ENCODE results near the gene NEGR1. TPM values are rescaled to one million over a fixed set of nuclear protein-coding genes. Genes with fewer than 3 reads are reported as not detected.

NEGR1 gene
- total and polyA plus RNA-seq, 9 of the 15 experiments (the other 6 are each of a cell fraction or from before 2014, with no cell fraction given): not detected

DNA sequence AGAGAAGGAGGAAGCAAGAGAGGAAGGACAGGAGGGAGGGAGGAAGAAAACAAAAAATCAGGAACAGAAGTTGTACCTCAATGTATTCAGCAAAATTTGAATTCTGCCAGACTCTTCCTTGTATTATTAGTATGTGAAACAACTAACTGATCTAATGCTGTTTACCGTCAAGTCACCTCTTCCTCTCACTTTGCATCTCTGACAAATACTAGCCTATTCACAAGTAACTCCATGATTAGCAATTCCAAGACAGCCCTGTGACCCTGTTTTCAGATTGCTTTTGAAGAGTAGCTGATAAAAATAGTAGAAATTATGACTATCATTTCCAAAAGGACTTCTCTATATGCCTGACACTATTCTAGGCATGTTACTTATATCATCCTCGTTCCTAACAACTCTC is 445.4 kb downstream of the NEGR1 start:
- Histone ChIP-seq H3K9me3 (replicated peaks; ENCODE audit: control insufficient read depth, insufficient read depth, low read depth, low read length) (no peaks in the 10 kb centered on the region), H3K4me1 (replicated peaks in 1 of 2; ENCODE audit: control insufficient read depth in 2 of 2, insufficient read depth in 2 of 2, low read length in 2 of 2) (no peaks in the 10 kb centered on the region), H3K4me2 (ENCODE audit: insufficient read depth, low read length) (no peak overlapping the region), H3K9ac (ENCODE audit: insufficient read depth in 1 of 2, low read depth in 2 of 2, low read length in 2 of 2) (no peak overlapping the region), H4K20me1 (replicated peaks; ENCODE audit: control insufficient read depth, insufficient read depth, low read length) (no peaks in the 10 kb centered on the region), H3K4me3 (no peak overlapping the region), H2AFZ (ENCODE audit: low read depth, low read length) (no peak overlapping the region), H3K36me3 (ENCODE audit: control insufficient read depth, insufficient read depth, low read length) (no peaks in the 10 kb centered on the region), H3K27me3 (ENCODE audit: control insufficient read depth in 2 of 2, insufficient read depth in 2 of 2, low read length in 2 of 2) (no peaks in the 10 kb centered on the region), H3K79me2 (ENCODE audit: control insufficient read depth, insufficient read depth, low read length) (no peaks in the 10 kb centered on the region), H3K9me1 (ENCODE audit: control insufficient read depth, insufficient read depth, low read length) (no peaks in the 10 kb centered on the region), H3K27ac (ENCODE audit: extremely low read depth, low read depth, low read length) (no peak overlapping the region)
- CTCF ChIA-PET (ENCODE audit: low intra/inter-chr PET ratio): no interaction called here
- POLR2A ChIA-PET: no interaction called here
- intact Hi-C loops (cut with micrococcal nuclease): no loop called here
- in situ Hi-C loops (cut with MboI): no loop called here
- DNase-seq (ENCODE audit: extremely low read depth in 1 of 4, low spot score in 3 of 4) (no peak), FAIRE-seq (no peak), ATAC-seq (no peak)
- WGBS (ENCODE audit: insufficient coverage, low coverage, missing lambda C conversion rate): 0% methylated on average over 2 of the region's 2 CpGs
- TF ChIP-seq ZNF408 (CRISPR knock-in tag; IDR thresholded peaks at IDR 0.05; ENCODE audit: low read depth) (no peak), NFATC3 (IDR thresholded peaks at IDR 0.05) (no peak), TBL1XR1 (IDR thresholded peaks at IDR 0.05; ENCODE audit: low read length in 2 of 2) (no peak), FOSL1 (tag; conservative IDR thresholded peaks at IDR 0.05) (no peak), FOXP1 (CRISPR knock-in tag; IDR thresholded peaks at IDR 0.05) (no peak), MAFF (IDR thresholded peaks at IDR 0.05; ENCODE audit: low read length) (no peak), CBX5 (IDR thresholded peaks at IDR 0.05; ENCODE audit: borderline replicate concordance, low read depth) (no peak), POLR2B (IDR thresholded peaks at IDR 0.05; ENCODE audit: low read depth, partially characterized antibody) (no peak), PHF20 (IDR thresholded peaks at IDR 0.05; ENCODE audit: partially characterized antibody) (no peak), FOXM1 (IDR thresholded peaks at IDR 0.05; ENCODE audit: low read depth) (no peak), FOXM1 (CRISPR knock-in tag; IDR thresholded peaks at IDR 0.05; ENCODE audit: low read depth) (no peak), SMAD1 (IDR thresholded peaks at IDR 0.05; ENCODE audit: low read depth, low read length, partially characterized antibody) (no peak), ZNF197 (CRISPR knock-in tag; IDR thresholded peaks at IDR 0.05; ENCODE audit: low read depth) (no peak), POLR2A (conservative IDR thresholded peaks at IDR 0.05) (no peak), POU5F1 (IDR thresholded peaks at IDR 0.05; ENCODE audit: borderline replicate concordance, low read depth, low read length, partially characterized antibody) (no peak), ZNF121 (CRISPR knock-in tag; conservative IDR thresholded peaks at IDR 0.05) (no peak), ATF7 (IDR thresholded peaks at IDR 0.05) (no peak), ZNF324 (CRISPR knock-in tag; IDR thresholded peaks at IDR 0.05) (no peak)
- TF ChIP-seq, protein P1, sequence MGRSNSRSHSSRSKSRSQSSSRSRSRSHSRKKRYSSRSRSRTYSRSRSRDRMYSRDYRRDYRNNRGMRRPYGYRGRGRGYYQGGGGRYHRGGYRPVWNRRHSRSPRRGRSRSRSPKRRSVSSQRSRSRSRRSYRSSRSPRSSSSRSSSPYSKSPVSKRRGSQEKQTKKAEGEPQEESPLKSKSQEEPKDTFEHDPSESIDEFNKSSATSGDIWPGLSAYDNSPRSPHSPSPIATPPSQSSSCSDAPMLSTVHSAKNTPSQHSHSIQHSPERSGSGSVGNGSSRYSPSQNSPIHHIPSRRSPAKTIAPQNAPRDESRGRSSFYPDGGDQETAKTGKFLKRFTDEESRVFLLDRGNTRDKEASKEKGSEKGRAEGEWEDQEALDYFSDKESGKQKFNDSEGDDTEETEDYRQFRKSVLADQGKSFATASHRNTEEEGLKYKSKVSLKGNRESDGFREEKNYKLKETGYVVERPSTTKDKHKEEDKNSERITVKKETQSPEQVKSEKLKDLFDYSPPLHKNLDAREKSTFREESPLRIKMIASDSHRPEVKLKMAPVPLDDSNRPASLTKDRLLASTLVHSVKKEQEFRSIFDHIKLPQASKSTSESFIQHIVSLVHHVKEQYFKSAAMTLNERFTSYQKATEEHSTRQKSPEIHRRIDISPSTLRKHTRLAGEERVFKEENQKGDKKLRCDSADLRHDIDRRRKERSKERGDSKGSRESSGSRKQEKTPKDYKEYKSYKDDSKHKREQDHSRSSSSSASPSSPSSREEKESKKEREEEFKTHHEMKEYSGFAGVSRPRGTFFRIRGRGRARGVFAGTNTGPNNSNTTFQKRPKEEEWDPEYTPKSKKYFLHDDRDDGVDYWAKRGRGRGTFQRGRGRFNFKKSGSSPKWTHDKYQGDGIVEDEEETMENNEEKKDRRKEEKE (IDR thresholded peaks at IDR 0.05; ENCODE audit: borderline replicate concordance in 1 of 2, control insufficient read depth in 1 of 2, low read depth in 2 of 2, low read length in 1 of 2): no peak
- TF ChIP-seq, protein P2, sequence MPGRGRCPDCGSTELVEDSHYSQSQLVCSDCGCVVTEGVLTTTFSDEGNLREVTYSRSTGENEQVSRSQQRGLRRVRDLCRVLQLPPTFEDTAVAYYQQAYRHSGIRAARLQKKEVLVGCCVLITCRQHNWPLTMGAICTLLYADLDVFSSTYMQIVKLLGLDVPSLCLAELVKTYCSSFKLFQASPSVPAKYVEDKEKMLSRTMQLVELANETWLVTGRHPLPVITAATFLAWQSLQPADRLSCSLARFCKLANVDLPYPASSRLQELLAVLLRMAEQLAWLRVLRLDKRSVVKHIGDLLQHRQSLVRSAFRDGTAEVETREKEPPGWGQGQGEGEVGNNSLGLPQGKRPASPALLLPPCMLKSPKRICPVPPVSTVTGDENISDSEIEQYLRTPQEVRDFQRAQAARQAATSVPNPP (IDR thresholded peaks at IDR 0.05; ENCODE audit: borderline replicate concordance, insufficient read depth, insufficient read length): no peak
- TF ChIP-seq, protein P3, sequence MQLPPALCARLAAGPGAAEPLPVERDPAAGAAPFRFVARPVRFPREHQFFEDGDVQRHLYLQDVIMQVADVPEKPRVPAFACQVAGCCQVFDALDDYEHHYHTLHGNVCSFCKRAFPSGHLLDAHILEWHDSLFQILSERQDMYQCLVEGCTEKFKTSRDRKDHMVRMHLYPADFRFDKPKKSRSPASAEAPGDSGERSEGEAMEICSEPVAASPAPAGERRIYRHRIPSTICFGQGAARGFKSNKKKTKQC (CRISPR knock-in tag; IDR thresholded peaks at IDR 0.05): no peak
- no TSS peak for BruUV-seq (replicated peaks)
